ENCODE measurements around the gene G6PC1.
"Not testable (repeated sequence)": the region's sequence is repeated elsewhere in the genome, so short reads cannot be mapped to it uniquely, and the experiment has no call there.

The G6PC1 gene

DNA sequence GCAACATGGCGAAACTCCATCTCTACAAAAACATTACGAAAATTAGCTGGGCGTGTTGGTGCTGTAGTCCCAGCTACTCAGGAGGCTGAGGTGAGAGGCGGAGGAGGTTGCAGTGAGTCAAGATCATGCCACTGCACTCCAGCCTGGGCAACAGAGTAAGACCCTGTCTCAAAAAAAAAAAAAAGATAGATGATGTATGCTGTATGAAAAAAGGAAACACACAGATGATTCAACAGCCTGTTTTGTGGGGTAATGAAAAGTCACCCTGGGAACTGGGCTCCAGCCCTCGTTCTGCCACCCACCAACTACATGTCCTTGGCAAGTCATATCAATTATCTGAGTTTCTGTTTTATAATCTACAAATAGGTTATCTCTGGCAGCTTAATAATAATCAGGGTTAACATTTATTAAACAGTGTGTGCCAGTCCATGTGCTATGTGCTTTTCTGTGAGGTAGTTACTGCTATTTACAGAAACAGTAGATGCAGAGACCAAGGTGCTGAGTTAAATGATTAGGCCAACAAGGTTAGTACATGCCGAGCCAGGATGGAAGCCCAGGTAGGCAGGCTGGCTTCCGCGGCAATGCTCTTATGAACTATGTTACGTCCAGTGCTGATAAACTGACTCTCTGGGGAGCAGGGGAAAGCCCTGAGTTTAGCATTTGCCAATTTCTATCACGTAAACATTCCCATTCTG is 1.1 kb downstream of the G6PC1 start:
- DNase-seq (ENCODE audit: low read depth): no peak

GRCh38 chr17:42904110-42904469 is 3.5 kb downstream of the G6PC1 start:
- DNase-seq (ENCODE audit: low read depth): no peak

DNA sequence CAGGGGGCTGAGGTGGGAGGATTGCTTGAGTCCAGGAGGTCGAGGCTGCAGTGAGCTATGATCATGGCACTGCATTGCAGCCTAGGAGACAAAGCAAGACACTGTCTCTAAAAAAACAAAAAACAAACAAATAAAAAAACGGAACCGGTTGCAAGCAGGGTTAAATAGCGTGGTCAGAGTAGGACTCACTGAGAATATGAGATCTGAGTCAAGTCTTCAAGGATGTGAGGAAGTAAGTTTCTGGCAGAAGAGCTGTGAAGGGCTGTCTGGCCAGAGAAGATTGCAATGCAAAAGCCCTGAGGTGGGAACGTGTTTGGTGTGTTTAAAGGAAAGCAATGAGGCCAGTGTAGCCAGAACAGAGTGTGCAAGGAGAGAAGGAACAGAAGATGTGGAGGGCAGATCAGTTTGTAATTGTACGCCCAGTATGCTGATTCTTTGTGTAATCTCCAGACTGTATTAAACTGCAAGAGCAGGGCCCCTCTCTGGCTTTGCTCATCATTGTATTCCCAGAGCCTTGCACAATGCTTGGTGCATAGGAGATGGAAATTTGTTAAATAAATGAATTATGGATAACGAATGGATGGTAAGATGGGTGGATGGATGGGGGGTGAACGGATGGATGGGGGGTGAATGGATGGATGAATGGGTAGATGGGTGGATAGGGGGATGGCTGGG is 6.3 kb downstream of the G6PC1 start:
- DNase-seq (ENCODE audit: low read depth): no peak

DNA sequence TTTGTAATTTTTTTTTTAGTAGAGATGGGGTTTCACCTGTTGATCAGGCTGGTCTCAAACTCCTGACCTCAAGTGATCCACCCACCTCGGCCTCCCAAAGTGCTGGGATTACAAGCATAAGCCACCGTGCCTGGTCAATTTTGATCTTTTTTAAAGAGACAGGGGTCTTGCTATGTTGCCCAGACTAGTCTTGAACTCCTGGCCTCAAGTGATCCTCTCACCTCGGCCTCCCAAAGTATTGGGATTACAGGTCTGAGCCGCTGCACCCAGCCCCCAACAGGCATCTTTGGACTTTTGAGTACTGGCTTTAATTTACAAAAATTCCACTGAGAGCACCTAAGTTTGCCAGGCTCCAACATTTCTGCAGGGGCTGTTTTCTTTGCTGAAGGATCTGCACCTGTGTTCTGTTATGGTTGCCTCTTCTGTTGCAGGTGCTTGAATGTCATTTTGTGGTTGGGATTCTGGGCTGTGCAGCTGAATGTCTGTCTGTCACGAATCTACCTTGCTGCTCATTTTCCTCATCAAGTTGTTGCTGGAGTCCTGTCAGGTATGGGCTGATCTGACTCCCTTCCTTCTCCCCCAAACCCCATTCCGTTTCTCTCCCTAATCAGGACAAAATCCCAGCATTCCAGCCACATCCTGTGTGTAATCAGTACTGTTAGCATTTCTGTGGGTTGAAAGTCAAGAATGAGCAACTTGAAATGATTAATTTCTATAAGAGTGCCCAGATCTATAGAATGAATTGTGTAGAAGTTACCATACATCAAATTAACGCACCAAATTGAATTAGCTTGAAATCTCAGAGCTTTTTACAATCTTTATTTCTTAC is 8.5 kb downstream of the G6PC1 start:
- DNase-seq (ENCODE audit: low read depth): no peak

- no peak for DNase-seq (ENCODE audit: low read depth)
These were observed 12.9 kb downstream of the G6PC1 start for GRCh38 chr17:42913522-42913921.

DNA sequence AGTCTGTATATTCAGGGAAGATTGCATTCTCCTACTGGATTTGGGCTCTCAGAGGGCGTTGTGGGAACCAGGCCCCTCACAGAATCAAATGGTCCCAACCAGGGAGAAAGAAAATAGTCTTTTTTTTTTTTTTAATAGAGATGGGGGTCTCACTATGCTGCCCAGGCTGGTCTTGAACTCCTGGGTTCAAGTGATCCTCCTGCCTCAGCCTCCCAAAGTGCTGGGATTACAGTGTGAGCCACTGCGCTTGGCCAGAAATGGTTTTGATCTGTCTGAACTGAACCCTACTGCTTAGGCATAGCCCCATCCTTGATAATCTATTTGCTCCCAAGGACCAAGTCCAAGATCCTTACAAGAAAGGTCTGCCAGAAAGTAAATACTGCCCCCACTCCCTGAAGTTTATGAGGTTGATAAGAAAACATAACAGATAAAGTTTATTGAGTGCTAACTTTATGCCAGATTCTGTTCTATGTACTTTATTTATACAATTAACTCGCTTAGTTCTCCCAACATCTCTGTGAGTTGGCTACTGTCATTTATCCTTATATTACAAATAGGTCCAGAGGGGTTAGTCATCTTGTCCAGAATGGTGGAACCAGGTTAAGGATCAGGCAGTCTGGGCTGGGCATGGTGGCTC is 13.5 kb downstream of the G6PC1 start:
- DNase-seq (ENCODE audit: low read depth): no peak

DNA sequence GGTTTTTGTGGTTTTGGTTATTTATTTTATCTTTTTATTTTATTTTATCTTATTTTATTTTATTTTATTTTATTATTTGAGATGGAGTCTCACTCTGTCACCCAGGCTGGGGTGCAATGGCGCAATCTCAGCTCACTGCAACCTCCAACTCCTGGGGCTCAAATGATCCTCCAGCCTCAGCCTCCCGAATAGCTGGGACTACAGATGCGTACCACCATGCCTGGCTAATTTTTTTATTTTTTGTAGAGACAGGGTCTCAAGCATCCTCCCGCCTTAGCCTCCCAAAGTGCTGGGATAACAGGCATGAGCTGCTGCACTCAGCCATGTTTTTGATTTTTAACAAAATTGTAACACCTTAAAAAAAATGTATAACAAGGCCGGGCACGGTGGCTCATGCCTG is 14.7 kb downstream of the G6PC1 start:
- DNase-seq (ENCODE audit: low read depth): not testable (repeated sequence)

- not testable (repeated sequence) for DNase-seq (ENCODE audit: low read depth)
These were observed 16.0 kb downstream of the G6PC1 start for GRCh38 chr17:42916388-42917235.

- DNase-seq (ENCODE audit: low read depth): no peak
These were observed 16.6 kb downstream of the G6PC1 start for GRCh38 chr17:42917236-42917603.

DNA sequence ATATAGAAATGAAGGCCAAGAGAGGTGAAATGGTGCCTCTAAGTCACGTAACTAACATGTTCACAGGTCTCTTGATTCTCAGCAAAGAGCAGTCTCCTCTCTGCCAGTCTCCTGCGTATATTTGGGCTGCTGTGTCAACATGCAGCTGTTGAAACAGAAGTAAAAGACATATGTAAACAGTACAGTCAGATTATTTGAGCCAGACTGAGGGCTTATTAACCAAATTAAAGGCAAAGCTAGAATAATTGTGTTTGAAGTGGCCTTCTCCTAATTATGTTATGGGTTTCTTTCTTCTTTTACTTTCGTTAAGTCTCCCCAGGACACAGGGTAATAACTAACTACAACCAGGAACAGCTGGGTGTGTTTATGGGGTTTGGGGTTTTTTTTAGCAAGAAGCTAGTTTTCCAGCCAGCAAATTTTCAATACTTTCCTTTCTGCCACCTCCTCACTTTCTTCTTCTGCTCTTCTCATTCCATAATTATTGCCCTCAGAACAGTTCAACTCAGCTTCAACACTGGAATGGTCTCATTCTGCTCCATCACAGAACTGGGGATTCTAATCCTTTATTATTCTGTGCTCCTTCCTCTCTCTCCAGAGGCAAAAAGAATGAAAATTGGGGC is 18.4 kb downstream of the G6PC1 start:
- no peak for DNase-seq (ENCODE audit: low read depth)

DNA sequence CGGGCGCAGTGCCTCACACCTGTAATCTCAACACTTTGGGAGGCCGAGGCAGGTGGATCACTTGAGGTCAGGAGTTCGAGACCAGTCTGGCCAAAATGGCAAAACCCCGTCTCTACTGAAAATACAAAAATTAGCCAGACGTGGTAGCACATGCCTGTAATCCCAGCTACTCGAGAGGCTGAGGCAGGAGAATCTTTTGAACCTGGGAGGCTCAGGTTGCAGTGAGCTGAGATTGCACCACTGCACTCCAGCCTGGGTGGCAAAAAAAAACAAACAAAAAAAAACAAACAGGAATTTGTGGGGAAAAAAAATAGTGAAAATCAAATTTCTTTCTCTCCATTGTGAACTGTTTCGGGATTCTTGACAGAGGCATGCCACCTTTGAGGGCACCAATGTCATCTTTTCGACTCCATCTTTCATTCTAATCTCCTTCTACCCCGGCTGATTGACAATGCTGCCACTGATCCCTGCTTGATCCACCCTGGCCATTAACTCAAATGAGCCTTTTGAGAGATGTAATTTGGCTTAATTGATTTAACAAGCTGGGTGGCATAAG is 19.0 kb downstream of the G6PC1 start:
- DNase-seq (ENCODE audit: low read depth): not testable (repeated sequence)

DNA sequence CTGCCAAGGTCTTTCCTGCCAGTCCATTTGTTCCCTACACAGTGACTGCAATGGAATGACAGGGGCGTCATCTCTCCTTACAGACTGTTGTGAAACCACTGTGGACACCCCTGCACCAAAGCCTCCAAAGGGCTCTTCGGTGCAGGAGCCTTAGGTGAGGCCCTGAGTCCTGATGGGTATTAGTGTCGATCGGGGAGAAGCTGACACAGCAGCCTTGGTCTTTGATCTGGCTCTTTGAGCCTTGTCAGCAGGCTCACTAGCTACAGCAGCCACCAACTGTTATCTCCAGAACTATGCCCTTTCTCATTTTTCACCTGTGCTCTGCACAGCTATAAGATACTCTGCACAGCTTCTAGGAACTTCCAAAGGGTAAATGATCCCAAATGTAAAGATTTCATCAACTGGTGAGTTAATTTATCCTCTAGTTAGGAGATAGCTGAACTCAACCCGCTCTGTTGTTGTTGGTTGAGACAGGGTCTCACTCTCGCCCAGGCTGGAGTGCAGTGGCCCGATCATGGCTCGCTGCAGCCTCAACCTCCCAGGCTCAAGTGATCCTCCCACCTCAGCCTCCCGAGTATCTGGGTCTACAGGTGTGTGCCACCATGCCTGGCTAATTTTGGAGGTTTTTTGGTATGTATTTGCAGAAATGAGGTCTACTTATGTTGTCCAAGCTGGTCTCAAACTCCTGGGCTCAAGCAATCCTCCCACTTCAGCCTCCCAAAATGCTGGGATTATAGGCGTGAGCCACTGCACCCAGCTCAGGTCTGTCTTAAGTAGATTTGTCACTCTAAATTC is 19.7 kb downstream of the G6PC1 start:
- DNase-seq (ENCODE audit: low read depth): no peak

- DNase-seq (ENCODE audit: low read depth): no peak
These were observed 20.3 kb downstream of the G6PC1 start for GRCh38 chr17:42920922-42921321.

DNA sequence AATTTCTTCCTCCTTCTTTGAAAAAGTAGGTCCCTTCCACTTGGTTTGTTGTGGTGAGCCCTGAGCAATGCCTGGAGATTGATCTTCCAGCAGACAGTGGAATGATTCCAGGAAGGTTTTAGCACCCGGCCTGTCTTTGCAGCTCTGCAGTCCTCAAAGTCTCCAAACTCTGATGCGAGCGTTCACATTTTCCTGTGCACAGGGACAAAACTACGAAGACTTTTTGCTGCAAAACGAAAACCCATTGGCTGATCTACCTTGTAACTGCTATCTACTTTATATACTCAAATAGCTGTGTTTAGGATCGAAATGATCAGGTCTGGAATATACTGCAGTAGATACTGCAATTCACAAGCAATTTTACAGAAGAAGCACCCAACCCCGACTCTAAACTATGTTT is 21.7 kb downstream of the G6PC1 start:
- DNase-seq (ENCODE audit: low read depth): no peak

- not testable (repeated sequence) for DNase-seq (ENCODE audit: low read depth)
These were observed 22.9 kb downstream of the G6PC1 start for GRCh38 chr17:42923472-42923871.

DNA sequence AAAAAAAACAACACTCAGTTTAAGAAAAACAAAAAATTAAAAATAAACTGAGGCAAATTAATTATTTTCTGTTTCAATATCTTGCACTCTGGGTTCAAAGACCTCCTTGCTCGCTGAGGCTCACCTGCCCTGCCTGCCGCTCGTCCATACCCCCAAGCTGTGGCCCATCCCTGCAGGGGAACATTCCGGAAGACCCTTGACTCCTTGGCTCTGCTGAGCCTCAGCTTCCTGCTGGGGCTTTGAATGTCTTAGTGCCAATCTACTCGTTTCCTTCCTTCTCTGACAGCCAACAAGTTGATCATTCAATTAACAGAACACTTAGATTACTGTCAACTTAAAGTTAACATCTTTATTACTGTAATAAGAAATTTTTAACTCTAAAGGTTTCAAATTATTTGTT is 24.3 kb downstream of the G6PC1 start:
- no peak for DNase-seq (ENCODE audit: low read depth)

GRCh38 chr17:42928714-42929496 is 28.3 kb downstream of the G6PC1 start:
- DNase-seq (ENCODE audit: low read depth): no peak

DNA sequence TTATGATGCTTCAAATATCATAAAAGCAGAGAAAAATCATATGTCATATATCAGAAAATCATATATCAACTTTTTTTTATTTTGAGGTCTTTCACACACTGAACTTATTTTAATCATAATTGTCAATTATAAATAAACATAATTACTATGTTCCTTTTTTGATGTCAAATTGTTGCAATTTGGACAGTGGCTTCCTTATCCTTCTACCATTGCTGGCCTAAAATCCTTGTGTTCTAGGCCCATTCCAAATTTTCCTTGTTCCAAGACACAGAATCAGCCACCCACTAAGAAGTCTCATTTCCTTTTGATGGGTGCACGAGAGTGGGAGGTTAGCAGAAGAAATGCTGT is 28.9 kb downstream of the G6PC1 start:
- DNase-seq (ENCODE audit: low read depth): no peak

Data from activated T-cell treated with anti-CD3 and anti-CD28 coated beads for 1 hour (primary cell).